IPS-18a (cell line): ENCODE measurements around the gene KIZ.

Experiments used
- H3K27ac ChIP-seq: one replicate; pipeline ENCODE4 v1.5.1; 2013; ENCODE audit warnings: low read length
- H3K27me3 ChIP-seq: one replicate; pipeline ENCODE4 v1.6.1; 2013; ENCODE audit warnings: mild to moderate bottlenecking, low read length; ENCODE audit not compliant: control insufficient read depth, insufficient read depth
- H3K36me3 ChIP-seq: one replicate; pipeline ENCODE4 v1.6.1; 2013; ENCODE audit warnings: low read depth, low read length; ENCODE audit not compliant: control insufficient read depth
- H3K4me1 ChIP-seq: one replicate; pipeline ENCODE4 v1.6.1; 2013; ENCODE audit warnings: low read depth, low read length; ENCODE audit not compliant: control insufficient read depth
- H3K4me3 ChIP-seq: one replicate; pipeline ENCODE4 v1.5.1; 2013; ENCODE audit warnings: low read length
- H3K9ac ChIP-seq: one replicate; pipeline ENCODE4 v1.6.1; 2013; ENCODE audit warnings: mild to moderate bottlenecking, low read length, moderate library complexity
- H3K9me3 ChIP-seq: one replicate; pipeline ENCODE4 v1.6.1; 2013; ENCODE audit warnings: low read depth, low read length; ENCODE audit not compliant: control insufficient read depth

Gene KIZ

DNA sequence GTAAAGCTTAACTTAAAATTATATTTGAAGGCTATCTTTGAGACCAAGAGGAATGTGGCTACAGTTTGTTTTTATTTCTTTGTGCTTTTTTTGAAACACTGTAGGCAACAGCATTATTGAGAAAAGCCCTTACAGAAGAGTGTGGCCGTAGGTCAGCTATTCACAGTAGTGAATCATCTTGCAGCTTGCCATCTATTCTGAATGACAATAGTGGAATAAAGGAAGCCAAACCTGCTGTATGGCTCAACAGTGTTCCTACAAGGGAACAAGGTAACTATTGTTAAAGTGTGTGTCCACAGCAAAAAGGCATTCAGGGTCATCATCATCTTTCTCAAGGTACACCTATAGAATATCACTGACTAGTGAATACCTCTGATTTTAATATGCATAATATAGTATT is 88.5 kb downstream of the KIZ start:
- Histone ChIP-seq H3K9ac (no peak overlapping the region), H3K36me3 (no peaks in the 10 kb centered on the region), H3K4me3 (no peak overlapping the region), H3K27ac (no peak overlapping the region), H3K9me3 (no peaks in the 10 kb centered on the region), H3K4me1 (peaks cover 47% of the 10 kb centered on the region), H3K27me3 (no peaks in the 10 kb centered on the region)

GRCh38 chr20:21219686-21220085 is 93.8 kb downstream of the KIZ start:
- Histone ChIP-seq H3K9ac (no peak overlapping the region), H3K4me3 (no peak overlapping the region), H3K27me3 (no peaks in the 10 kb centered on the region), H3K4me1 (peaks cover 50% of the 10 kb centered on the region), H3K9me3 (no peaks in the 10 kb centered on the region), H3K27ac (no peak overlapping the region), H3K36me3 (no peaks in the 10 kb centered on the region)

DNA sequence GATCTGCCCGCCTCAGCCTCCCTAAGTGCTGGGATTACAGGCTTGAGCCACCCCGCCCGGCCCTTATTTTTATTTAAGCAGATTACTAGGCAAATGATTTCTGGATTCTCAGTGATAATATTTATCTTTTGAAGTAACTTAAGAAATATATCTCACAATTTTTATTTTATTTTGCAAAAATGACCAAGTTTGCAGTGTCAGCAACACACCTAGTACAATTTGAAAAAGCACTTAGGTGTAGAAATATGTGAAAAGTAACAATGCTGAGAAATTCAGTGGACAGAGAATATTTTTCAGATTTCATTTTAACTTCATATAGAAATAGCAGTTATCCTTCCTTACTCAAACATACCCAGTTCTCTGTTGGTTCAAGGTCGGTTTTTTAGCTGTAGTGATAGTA is 98.3 kb downstream of the KIZ start:
- no peak overlapping the region for H3K27ac ChIP-seq
- H3K36me3 ChIP-seq, result no peaks in the 10 kb centered on the region
- H3K9ac ChIP-seq, result no peak overlapping the region
- H3K4me3 ChIP-seq, result no peak overlapping the region
- peaks cover 24% of the 10 kb centered on the region for H3K4me1 ChIP-seq
- H3K9me3 ChIP-seq, result no peaks in the 10 kb centered on the region
- H3K27me3 ChIP-seq, result no peaks in the 10 kb centered on the region

- no peaks in the 10 kb centered on the region for H3K36me3 ChIP-seq
- H3K9me3 ChIP-seq, result no peaks in the 10 kb centered on the region
- H3K9ac ChIP-seq, result no peak overlapping the region
- H3K27me3 ChIP-seq, result no peaks in the 10 kb centered on the region
- H3K4me1 ChIP-seq, result peaks cover 24% of the 10 kb centered on the region
- H3K4me3 ChIP-seq, result no peak overlapping the region
- no peak overlapping the region for H3K27ac ChIP-seq
Measured at GRCh38 chr20:21225215-21225947, 99.5 kb downstream of the KIZ start.

DNA sequence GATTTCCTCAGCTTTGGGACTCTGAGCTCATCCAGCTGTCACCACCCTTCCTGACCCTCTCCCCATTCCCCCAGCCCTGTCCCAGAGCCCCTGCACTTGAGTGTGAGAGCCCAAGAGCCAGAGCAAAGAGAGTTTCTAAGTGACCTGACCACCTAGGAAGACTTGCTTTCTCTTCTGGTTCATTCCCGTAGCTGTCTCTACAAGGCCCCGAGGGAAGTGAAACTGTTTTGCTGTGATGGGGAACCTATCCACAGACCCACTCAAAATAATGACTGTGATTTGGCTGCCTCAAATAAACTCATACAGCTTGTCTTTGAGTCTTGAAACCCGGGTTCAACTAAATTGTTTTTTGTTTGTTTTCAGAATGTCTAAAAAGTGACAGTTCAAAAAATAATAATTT is 102.6 kb downstream of the KIZ start:
- H3K9ac ChIP-seq, result no peak overlapping the region
- no peak overlapping the region for H3K4me3 ChIP-seq
- no peaks in the 10 kb centered on the region for H3K36me3 ChIP-seq
- no peaks in the 10 kb centered on the region for H3K9me3 ChIP-seq
- H3K27me3 ChIP-seq, result no peaks in the 10 kb centered on the region
- no peak overlapping the region for H3K27ac ChIP-seq
- peaks cover 23% of the 10 kb centered on the region for H3K4me1 ChIP-seq

DNA sequence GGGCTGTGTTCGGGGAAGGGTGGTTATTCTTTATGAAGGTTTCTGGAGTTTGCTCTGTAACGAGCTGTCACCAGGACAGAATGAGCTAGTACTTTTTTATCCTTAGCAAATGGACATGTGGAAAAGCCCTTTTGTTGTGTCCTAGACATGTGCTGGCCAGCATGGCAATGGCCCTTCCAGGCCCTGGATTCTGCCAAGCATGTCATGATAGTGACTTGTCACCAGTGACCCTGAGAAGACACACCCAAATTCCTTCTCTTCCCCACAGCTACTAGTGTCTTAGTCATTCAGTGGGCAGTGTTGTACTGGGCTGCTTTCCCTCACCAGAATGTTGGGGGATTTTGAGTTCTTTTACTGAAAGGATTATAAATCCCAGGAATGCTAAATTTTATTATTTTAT is 103.3 kb downstream of the KIZ start:
- H3K27me3 ChIP-seq, result no peaks in the 10 kb centered on the region
- H3K27ac ChIP-seq, result no peak overlapping the region
- peaks cover 22% of the 10 kb centered on the region for H3K4me1 ChIP-seq
- no peaks in the 10 kb centered on the region for H3K9me3 ChIP-seq
- H3K9ac ChIP-seq, result no peak overlapping the region
- no peak overlapping the region for H3K4me3 ChIP-seq
- no peaks in the 10 kb centered on the region for H3K36me3 ChIP-seq

GRCh38 chr20:21230220-21230619 is 104.3 kb downstream of the KIZ start:
- Histone ChIP-seq H3K4me1 (peaks cover 27% of the 10 kb centered on the region), H3K27me3 (no peaks in the 10 kb centered on the region), H3K9me3 (no peaks in the 10 kb centered on the region), H3K4me3 (no peak overlapping the region), H3K27ac (no peak overlapping the region), H3K9ac (no peak overlapping the region), H3K36me3 (no peaks in the 10 kb centered on the region)

DNA sequence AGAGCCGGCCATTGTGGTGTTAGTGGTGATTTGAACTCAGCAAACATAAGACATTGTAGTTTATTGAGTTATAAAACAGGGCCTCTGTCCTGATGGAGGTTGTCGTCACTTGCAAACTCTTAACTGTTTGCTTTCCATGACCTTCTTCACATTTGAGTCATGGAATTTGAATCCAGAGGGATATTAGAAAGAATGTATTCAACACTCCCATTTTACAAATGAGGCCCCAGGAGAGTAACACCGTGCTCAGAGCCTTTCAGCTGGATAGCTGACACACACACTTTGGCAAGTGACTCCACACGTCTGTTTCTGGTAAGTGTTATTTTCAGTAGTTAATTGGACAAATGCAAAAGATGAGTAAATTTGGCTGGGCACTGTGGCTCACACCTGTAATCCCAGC is 104.8 kb downstream of the KIZ start:
- H3K9me3 ChIP-seq, result no peaks in the 10 kb centered on the region
- no peak overlapping the region for H3K9ac ChIP-seq
- H3K27me3 ChIP-seq, result no peaks in the 10 kb centered on the region
- no peak overlapping the region for H3K4me3 ChIP-seq
- no peaks in the 10 kb centered on the region for H3K36me3 ChIP-seq
- H3K4me1 ChIP-seq, result peaks cover 31% of the 10 kb centered on the region
- no peak overlapping the region for H3K27ac ChIP-seq

DNA sequence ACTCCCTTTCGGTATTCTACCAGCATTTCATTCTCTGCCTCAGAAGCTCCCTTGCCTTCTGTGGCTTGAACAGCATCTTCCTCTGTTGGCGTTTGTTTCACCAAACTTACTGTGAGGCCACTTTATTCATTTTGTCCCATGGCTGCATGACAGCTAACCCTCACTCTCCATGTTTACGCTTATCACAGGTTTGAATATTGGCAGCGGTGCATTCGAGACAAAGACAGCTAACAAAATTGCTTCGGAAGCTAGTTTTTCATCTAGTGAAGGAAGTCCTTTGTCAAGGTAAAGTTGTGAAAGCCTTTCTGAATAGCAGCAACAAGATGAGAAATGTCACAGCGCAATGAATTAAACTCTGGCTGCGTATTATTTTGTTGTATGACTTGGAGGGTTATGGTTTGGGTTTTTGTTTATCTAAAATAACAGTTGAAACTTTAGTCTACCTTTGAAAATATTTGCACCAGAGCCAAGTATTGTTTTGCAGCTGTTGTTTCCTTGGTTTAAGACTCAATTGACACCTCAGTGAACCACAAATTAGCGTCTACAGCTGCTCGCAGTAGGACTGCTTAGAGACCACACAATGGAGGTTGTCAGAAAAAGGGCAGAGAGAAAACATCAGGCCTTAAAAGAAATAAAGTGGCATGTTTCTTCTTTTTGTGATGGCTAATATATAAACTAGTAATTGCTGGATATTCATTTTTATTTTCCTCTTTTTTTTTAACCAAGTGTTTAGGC is 106.8 kb downstream of the KIZ start:
- H3K27ac ChIP-seq, result no peak overlapping the region
- peaks cover 32% of the 10 kb centered on the region for H3K4me1 ChIP-seq
- H3K27me3 ChIP-seq, result no peaks in the 10 kb centered on the region
- H3K9me3 ChIP-seq, result no peaks in the 10 kb centered on the region
- no peak overlapping the region for H3K9ac ChIP-seq
- no peaks in the 10 kb centered on the region for H3K36me3 ChIP-seq
- no peak overlapping the region for H3K4me3 ChIP-seq

GRCh38 chr20:21234324-21234723 is 108.4 kb downstream of the KIZ start:
- no peak overlapping the region for H3K4me3 ChIP-seq
- H3K27me3 ChIP-seq, result no peaks in the 10 kb centered on the region
- no peaks in the 10 kb centered on the region for H3K36me3 ChIP-seq
- H3K9me3 ChIP-seq, result no peaks in the 10 kb centered on the region
- H3K9ac ChIP-seq, result no peak overlapping the region
- H3K4me1 ChIP-seq, result peaks cover 32% of the 10 kb centered on the region
- no peak overlapping the region for H3K27ac ChIP-seq

- H3K27me3 ChIP-seq, result no peaks in the 10 kb centered on the region
- H3K9ac ChIP-seq, result no peak overlapping the region
- no peaks in the 10 kb centered on the region for H3K9me3 ChIP-seq
- no peak overlapping the region for H3K27ac ChIP-seq
- no peaks in the 10 kb centered on the region for H3K36me3 ChIP-seq
- peaks cover 32% of the 10 kb centered on the region for H3K4me1 ChIP-seq
- no peak overlapping the region for H3K4me3 ChIP-seq
Measured at GRCh38 chr20:21234806-21235483, 109.1 kb downstream of the KIZ start.
